GM12864 (cell line): Measurements from ENCODE around the gene FARP2.
A peak's percentile ranks its signal among the peaks of the same experiment; 100 is the strongest.
"Not testable (repeated sequence)": the region's sequence is repeated elsewhere in the genome, so short reads cannot be mapped to it uniquely, and the experiment has no call there.

ENCODE experiments used
- DNase-seq: peaks from one replicate; pipeline ENCODE4 v3.0.0-alpha.2; 2011; ENCODE audit warnings: low read depth
- H3K4me3 ChIP-seq: 2 replicates; pipeline ENCODE4 v1.5.1; 2011; ENCODE audit warnings: mild to moderate bottlenecking, low read depth, low read length, control low read depth
- TF ChIP-seq, protein P1 (sequence below): IDR thresholded peaks from 2 replicates; pipeline ENCODE4 v1.5.1; 2011; ENCODE audit warnings: low read depth, mild to moderate bottlenecking, moderate library complexity, low read length, control low read depth, inconsistent platforms; ENCODE audit errors: missing control alignments

Gene FARP2

DNA sequence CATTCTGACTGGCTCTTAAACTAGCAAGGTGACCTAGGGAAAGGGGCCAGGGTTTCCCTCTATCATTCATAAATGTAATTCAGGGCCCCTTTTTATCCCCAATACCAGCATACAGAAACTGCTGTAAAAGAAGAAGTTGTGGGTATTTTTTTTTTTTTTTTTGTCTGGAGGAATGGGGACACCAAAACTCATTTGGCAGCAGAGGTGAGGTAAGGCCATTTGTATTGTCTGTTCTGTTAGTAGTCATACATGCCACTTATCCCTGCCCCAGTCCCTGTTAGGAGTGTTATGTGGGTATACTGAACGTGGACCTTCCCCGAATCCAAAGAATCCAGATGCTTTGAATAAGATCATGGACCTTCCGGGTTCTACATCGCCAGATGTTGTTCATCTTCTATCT, 38.7 kb upstream of the FARP2 start:
- peak overlapping the region; percentile 77 for H3K4me3 ChIP-seq
- TF ChIP-seq, protein P1, sequence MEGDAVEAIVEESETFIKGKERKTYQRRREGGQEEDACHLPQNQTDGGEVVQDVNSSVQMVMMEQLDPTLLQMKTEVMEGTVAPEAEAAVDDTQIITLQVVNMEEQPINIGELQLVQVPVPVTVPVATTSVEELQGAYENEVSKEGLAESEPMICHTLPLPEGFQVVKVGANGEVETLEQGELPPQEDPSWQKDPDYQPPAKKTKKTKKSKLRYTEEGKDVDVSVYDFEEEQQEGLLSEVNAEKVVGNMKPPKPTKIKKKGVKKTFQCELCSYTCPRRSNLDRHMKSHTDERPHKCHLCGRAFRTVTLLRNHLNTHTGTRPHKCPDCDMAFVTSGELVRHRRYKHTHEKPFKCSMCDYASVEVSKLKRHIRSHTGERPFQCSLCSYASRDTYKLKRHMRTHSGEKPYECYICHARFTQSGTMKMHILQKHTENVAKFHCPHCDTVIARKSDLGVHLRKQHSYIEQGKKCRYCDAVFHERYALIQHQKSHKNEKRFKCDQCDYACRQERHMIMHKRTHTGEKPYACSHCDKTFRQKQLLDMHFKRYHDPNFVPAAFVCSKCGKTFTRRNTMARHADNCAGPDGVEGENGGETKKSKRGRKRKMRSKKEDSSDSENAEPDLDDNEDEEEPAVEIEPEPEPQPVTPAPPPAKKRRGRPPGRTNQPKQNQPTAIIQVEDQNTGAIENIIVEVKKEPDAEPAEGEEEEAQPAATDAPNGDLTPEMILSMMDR, result no peak

DNA sequence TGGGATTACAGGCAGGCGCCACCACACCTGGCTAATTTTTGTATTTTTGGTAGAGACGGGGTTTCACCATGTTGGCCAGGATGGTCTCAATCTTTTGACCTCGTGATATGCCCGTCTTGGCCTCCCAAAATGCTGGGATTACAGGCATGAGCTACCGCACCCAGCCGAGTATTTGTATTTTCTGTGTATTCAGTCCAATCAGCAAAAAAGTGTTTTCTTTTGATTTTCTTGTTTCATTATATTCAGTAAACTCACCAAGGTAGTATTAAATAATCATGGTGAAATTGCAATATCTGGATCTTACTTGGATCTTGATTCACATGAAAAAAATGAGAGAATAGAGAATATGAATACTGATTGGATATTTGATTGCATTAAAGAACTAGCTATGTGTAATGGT, 37.3 kb upstream of the FARP2 start:
- not testable (repeated sequence) for H3K4me3 ChIP-seq, DNase-seq

More for the DNA sequence above, 38.7 kb upstream of the FARP2 start:
- DNase-seq, result no peak

DNA sequence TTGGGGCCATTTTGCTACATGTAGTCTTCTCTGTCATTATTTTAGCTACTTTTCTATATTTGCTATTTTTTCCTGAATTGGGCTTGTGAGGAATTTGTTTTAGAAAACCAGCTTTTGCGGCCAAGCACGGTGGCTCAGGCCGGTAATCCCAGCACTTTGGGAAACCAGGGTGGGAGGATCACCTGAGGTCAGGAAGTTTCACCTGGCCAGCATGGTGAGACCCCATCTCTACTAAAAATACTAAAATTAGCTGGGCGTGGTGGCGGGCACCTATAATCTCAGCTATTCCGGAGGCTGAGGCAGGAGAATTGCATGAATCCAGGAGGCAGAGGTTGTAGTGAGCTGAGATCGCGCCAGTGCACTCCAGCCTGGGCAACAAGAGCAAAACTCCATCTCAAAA, 35.7 kb upstream of the FARP2 start:
- TF ChIP-seq, protein P1, result no peak
- no peak overlapping the region for H3K4me3 ChIP-seq
- no peak for DNase-seq

DNA sequence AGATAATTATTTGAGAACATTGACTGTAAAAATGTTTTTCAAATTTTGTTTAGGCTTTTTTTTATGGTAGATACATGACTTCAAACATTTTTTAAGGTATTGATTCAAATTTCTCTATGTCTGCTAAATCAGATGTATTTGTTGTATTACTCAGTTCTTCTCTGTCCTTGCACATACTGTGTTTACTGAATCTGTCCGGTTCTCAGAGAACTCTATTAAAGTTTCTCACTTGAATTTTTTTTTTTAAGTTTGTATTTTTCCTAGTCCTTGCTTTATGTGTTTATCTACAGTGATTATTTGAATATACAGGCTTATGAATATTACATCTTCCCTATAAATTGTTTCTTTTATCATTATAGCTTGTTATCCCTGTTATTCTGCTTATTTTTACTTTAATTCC, 35.1 kb upstream of the FARP2 start:
- no peak for DNase-seq
- no peak overlapping the region for H3K4me3 ChIP-seq
- TF ChIP-seq, protein P1, result no peak

DNA sequence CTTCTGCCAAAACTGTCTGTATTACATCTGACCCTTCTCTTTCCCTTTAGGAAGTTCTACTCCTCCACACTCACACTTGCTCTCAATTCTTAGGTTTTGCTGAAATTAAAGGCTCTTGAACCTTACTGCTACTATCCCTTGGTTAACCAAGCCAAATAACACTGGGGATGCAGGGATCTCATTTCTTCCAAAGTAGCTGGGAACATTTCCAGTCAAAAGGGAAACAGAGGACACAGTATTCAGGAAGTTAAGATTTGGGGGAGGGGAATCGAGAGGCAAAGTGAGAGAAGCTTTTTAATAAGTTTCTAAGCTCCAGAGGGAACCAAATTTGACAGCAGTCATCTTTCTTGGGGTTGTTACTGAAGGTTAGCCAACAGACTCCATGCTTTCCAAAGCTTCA, 34.2 kb upstream of the FARP2 start:
- TF ChIP-seq, protein P1, result no peak
- no peak for DNase-seq
- H3K4me3 ChIP-seq, result no peak overlapping the region; the same call in 1 of the 2 replicates

DNA sequence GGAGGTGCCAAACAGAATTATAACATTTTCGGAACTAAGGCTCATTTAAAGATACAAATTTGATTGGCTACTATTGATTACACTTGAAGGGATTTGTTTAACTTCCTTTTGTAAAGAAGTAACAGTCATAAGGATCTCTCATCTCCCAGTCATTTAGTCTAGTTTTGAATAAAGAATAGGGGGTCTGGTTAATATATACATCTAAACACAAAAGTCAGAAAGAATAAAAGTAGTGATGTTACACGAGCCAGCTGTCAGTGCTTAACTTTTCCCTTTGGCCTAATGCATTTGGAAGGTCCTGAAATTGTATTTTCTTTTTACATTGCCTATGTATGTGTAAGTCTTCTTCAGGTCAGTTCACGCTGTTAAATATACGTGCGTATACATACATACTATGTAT, 32.3 kb upstream of the FARP2 start:
- no peak overlapping the region; the same call in 1 of the 2 replicates for H3K4me3 ChIP-seq
- TF ChIP-seq, protein P1, result no peak
- DNase-seq, result no peak

DNA sequence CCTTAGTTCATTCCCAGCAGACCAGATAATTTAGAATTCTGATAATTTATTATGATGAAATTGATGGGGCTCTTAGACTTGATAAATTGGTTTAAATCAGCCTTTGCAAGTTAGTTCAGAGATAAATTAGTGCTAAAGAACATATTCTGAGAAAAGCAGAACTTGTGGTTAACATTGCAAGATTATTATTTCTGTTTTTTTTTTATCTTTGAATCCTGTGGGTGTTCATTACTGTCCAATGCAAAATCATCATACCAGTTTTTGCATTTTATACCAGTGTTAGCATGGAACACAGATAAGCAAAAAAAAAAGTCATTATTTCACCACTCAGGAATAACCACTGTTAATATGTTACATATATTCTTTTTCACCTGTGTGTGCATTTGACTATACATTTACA, 31.3 kb upstream of the FARP2 start:
- DNase-seq, result no peak
- TF ChIP-seq, protein P1, result no peak
- H3K4me3 ChIP-seq, result no peak overlapping the region; the same call in 1 of the 2 replicates
